Stimulated activated CD8-positive, alpha-beta memory T cell treated with anti-CD3 and anti-CD28 coated beads, Interleukin-4, amount 100 ng/mL, for 4 hours (primary cell): ENCODE results near the gene GABRB1.

ENCODE experiments used
- DNase-seq, 2 donors: peaks; one replicate each; pipeline ENCODE4 v3.0.0-alpha.2; 2020; ENCODE audit warnings: low read depth in 2 of 2, low spot score in 1 of 2

GABRB1 gene

DNA sequence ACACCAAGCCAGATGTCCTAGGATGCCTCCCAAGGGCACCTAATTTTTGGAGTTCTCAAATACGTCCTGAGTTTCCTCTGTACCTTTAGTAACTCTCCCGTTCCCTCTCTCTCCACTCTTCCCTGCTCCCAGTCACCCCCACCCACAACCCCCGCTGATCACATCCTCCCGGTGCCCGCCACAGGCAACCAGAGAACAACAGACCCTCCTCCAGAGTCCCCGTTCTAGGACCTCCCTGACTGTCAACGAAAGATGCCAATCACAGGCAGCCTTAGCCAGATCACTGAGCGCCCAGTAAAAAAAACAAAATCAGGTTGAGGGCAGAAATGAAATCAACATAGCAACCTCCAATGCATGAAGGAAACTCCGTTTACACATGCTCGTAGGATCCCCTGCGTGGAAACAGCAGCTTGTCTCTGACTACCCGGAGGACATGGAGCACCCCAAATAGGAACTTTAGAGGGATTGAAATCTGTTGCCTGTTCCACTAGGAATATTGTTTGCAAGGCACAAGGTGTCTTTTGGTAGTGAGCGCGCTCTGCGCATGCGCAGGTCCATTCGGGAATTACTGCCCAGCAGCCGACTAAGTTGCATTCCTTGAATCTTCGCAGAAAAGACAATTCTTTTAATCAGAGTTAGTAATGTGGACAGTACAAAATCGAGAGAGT, at the start of gene GABRB1:
GABRB1 (plus strand) TSS at position 557 of the 668 bp plus-strand sequence.
- DNase-seq = no peak

- no peak for DNase-seq
Observed at GRCh38 chr4:46984781-46985180, 46.6 kb upstream of the GABRB1 start.

- no peak for DNase-seq
Observed at GRCh38 chr4:46986922-46987638, 44.3 kb upstream of the GABRB1 start.

DNA sequence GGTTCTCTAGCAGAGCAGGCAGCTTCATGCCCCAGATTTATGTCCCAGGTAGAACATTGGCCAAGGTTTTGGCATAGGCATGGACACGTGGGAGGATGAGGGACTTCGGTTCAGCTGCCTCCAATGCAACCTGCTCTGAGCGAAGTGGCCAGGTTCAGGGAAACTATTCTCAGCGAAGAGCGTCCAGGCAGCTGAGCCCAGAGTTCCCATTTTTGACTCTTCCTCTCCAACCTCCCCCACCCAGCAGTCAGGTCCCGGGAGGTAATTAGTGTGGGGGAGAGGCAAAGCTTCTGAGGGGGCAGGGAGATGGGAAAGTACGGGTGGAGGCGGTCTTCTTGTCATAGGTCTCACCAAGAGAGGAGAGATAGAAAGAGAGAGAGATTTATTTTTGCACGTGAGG, 39.0 kb upstream of the GABRB1 start:
- no peak for DNase-seq

DNA sequence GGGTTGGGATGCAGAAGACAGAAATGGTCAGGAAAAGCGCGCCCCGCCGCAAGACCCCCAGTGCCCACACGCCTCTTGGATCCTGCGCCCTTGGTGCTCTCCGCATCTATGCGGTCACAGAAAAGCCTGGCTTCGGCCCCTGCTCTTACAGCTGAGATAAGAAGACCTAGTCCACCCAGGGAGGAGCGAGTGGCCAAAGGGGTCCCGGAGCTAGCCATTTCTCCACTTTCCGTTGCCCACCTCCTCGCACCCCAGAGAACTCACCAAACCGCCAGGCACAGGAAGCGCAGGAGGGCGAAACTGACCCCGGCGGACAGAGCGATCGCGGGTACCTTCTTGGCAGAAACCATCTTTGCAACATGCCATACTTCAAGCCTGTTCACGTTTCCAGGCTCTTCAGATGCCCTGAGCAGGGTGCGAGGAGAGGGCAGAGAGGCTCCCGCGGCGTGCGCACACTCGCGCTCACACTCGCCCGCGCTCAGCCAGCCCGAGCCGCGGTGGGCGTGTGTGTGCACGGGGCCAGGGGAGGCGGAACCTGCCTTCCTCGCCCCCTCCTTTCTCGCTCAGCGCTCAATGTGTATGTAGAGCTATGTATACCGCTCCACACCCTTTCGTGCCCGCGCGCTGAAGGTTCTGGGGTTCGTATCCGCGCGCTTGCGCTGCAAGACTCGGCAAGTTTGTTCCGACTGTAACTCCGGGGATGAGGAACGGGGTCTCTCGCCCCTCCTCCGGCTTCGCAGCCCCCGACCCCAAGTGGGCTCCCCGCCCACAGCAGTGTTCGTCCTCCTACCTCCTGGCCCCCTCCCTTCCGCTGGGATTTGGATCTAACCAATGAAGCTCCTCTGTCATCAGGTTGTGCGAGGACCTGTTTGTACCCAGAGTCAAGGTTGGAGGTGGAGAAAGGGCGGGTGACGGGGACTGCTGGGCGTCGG, 38.0 kb upstream of the GABRB1 start, which contains the start of gene GABRA4:
GABRA4 (minus strand) TSS at position 507 of the 932 bp plus-strand sequence; CDS start at position 350, 157 bp downstream.
- no peak for DNase-seq

DNA sequence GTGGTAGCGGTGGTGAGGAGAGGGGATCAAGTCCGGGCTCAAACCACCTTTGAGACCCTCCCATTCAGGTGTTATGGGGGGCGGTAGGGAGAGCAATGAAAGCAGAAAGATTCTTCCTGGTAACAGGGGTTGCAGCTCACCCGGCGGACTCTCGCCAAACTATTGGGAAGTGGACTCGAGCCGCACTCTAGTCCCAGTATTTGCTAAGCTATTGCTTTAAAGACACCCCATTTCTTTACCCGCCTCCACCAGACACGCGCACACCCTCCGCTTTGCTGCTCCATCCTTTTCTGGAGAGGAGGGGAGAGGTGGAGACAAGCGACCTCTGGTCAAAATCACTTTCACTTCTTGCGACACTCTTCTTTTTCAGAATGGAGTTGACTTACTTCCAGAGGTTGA, 37.4 kb upstream of the GABRB1 start:
- DNase-seq = no peak

GRCh38 chr4:46999566-46999965, 31.8 kb upstream of the GABRB1 start:
- DNase-seq = no peak

DNA sequence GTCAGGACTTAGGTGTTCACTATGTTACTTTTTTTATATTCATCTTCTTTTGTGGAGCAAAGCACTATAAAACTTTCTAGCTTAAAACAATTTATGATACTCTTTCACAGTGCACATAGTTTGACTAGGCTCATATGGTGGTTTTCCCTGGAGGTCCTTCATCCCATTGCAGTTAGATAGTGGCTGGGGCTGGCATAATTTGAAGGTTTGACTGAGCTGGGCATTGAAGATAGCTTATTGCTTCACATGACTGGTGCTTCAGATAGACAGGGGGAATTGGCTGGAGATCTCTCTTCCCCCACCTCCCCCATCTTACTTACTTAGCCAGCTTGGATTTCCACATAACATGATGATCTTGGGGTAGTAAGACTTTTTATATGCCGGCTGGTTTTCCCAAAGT, 31.0 kb upstream of the GABRB1 start:
- DNase-seq = no peak

DNA sequence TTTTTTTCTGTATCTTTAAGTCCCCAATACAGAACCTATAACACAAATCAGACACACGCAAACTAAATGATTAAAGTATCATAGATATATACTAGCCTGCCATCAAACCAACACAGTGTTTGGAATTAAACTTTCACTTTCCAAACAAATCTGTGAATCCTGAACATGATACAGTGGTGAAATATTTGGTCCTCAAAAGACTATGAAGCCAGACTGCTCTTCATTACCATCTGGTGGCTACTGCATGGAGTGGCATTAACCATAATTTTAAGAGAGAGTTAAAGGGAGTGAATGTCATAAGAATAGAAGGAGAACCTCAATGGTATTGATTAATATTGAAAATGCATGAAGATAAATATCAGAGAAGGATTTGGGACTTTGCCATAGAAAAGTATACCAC, 28.8 kb upstream of the GABRB1 start:
- DNase-seq = no peak

DNA sequence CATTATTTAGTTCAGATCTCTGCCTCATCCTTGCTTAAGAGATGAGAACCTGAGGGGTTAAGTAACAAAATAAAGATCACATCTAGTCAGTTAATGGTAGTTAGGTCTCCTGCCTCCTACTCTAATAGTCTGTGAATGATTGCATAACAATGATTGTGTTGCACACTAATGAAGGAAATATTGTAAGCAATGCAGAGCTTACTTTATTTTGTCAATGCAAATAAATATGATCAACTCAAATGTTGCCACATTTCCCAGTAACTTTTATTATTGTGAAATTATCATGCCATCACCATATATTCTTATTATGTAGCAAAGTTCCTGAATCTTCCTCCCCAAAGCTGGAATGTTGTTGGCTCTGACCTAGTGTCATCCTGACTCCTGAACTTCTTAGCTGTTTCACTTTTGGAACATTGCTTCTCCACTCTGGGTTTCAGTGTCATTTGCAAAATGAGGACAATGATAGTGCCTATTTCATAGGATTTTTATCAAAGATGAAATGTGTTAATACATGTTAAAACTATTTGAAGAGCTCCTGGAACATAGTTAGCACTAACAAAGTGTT, 20.9 kb upstream of the GABRB1 start:
- no peak for DNase-seq

- no peak for DNase-seq
Observed at GRCh38 chr4:47010912-47011446, 20.4 kb upstream of the GABRB1 start.

DNA sequence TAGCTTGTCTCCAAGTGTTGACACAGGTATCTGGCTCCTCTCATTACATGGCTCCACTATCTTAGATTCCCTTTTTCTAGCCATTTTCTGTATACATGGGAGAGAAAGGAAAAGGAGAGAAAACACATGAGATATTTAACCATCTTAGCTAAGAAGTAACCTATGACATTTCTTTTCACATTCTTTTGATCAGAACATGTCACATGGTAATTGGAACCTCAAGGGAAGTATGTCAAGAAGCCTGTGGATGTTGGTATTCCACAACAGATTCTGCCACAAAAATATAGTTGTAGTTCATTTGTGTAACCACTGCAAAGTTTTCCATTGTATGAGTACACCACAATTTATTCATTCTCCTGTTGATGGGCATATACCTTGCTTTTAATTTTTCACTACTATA, 18.7 kb upstream of the GABRB1 start:
- no peak for DNase-seq

GRCh38 chr4:47013373-47013772, 18.0 kb upstream of the GABRB1 start:
- no peak for DNase-seq

GRCh38 chr4:47017081-47017480, 14.3 kb upstream of the GABRB1 start:
- no peak for DNase-seq

DNA sequence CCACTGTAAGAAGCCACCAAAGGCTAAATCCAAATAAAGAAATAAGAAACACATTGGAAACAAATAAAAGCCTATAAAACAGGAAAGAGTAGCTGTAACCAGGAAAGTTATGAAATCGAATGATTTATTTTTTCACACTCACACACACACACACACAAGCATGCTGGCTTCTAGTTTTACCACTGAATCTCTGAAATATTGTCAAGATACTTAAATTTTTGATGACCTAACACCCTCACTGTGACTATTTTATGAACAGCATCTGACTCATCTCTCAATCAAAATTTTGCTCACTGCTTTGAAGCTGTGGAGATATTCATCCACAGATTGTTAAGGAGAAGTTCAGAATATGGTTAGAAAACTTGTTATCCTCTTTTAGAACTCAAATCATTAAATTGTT, 13.9 kb upstream of the GABRB1 start:
- no peak for DNase-seq

GRCh38 chr4:47031751-47032404, 511 bp downstream of the GABRB1 start:
- no peak for DNase-seq

GRCh38 chr4:47032405-47033106, 1.2 kb downstream of the GABRB1 start:
- no peak for DNase-seq

- DNase-seq = no peak
Observed at GRCh38 chr4:47038263-47038662, 6.9 kb downstream of the GABRB1 start.

- DNase-seq = no peak
Observed at GRCh38 chr4:47040828-47041227, 9.5 kb downstream of the GABRB1 start.

- no peak for DNase-seq
Observed at GRCh38 chr4:47043821-47044220, 12.5 kb downstream of the GABRB1 start.
